AG09319 (cell line): ENCODE results near the gene PCYT1A.

Source experiments
- DNase-seq: peaks from one replicate; pipeline ENCODE4 v3.0.0-alpha.2; 2010; ENCODE audit warnings: low read depth; ENCODE audit errors: extremely low read depth
- TF ChIP-seq, protein P1 (sequence below): IDR thresholded peaks from 2 replicates; pipeline ENCODE4 v1.5.1; 2011; ENCODE audit warnings: low read depth, mild to moderate bottlenecking, inconsistent platforms, low read length, moderate library complexity

The PCYT1A gene

DNA sequence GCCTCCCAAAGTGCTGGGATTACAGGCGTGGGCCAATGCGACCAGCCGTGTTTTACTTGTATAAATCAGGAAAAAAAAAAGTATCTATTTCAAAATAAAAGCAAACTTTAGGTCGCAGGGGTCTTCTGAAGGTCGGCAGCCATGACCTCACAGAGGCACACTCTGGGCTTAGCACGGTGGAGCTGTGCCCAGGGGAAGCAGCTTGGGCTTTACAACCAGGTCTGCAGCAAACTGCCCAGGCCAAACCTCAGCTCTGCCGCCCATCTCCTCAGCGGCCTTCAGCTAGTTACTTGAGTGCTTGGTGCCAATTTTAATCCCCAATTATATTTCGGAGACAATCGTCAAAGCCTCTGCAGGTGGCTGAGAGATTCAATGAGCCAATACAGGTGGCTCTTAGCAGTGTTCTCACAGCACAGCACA lies 106.4 kb downstream of the PCYT1A start:
- no peak for DNase-seq
- TF ChIP-seq, protein P1, sequence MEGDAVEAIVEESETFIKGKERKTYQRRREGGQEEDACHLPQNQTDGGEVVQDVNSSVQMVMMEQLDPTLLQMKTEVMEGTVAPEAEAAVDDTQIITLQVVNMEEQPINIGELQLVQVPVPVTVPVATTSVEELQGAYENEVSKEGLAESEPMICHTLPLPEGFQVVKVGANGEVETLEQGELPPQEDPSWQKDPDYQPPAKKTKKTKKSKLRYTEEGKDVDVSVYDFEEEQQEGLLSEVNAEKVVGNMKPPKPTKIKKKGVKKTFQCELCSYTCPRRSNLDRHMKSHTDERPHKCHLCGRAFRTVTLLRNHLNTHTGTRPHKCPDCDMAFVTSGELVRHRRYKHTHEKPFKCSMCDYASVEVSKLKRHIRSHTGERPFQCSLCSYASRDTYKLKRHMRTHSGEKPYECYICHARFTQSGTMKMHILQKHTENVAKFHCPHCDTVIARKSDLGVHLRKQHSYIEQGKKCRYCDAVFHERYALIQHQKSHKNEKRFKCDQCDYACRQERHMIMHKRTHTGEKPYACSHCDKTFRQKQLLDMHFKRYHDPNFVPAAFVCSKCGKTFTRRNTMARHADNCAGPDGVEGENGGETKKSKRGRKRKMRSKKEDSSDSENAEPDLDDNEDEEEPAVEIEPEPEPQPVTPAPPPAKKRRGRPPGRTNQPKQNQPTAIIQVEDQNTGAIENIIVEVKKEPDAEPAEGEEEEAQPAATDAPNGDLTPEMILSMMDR = no peak

DNA sequence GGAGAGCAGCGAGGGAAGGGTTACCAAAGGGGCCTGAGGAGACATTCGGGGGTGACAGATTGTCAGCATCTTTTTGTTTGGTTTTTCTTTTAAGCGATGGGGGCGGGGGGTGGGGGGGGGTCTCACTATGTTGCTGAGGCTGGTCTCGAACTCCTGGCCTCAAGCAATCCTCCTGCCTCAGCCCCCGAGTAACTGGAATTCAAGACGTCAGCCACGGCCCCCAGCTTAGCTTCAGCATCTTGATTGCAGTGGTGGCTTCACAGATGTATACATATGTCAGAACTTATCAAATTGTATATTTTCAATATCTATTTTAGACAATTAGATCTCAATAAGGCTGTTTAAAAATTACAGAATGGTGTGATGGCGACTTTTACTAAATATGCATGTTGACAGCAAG lies 107.2 kb downstream of the PCYT1A start:
- no peak for DNase-seq
- TF ChIP-seq, protein P1 = no peak
